Activated T-cell treated with anti-CD3 and anti-CD28 coated beads for 24 hours (primary cell): Measurements from ENCODE around the gene ABHD1.
"Not testable (repeated sequence)": the region's sequence is repeated elsewhere in the genome, so short reads cannot be mapped to it uniquely, and the experiment has no call there.

Experiments
- DNase-seq: peaks from one replicate; pipeline ENCODE4 v3.0.0-alpha.2; 2020; ENCODE audit warnings: low read depth

ABHD1 gene

DNA sequence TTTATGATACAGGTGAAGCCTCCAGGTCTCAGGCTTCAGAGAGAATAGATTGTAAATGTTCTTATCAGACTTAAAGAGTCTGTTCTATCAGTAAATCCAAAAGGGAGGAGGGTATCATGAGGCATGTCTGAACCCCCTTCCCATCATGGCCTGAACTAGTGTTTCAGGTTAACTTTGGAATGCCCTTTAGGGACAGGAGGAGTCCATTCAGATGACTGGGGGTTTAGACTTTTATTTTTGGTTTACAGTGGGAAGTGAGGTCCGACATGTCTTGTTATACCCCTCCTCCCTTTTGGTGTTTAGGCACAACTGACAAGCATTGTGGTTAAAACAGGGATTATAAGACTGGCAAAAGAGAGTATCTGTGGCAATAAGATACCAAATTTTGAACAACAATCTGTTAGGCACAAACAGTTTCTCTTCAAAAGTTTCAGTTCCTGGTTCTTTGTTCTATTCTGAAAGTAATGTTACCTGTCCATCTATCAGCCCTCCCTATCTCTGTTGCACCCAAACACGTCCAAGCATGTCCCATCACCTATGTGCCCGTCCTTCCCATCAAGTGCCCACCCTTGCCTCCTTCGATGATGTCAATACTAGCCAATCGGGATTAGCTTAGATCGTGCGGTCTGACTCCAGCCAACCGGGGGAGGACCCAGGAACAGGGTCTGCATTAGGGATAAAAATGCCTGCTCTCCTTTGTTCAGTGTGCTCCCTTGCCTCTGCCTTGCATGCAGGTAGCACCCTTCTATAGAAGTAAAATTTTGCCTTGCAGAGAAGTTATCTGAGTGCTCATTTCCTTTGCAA lies 41.5 kb downstream of the ABHD1 start:
- DNase-seq: no peak

DNA sequence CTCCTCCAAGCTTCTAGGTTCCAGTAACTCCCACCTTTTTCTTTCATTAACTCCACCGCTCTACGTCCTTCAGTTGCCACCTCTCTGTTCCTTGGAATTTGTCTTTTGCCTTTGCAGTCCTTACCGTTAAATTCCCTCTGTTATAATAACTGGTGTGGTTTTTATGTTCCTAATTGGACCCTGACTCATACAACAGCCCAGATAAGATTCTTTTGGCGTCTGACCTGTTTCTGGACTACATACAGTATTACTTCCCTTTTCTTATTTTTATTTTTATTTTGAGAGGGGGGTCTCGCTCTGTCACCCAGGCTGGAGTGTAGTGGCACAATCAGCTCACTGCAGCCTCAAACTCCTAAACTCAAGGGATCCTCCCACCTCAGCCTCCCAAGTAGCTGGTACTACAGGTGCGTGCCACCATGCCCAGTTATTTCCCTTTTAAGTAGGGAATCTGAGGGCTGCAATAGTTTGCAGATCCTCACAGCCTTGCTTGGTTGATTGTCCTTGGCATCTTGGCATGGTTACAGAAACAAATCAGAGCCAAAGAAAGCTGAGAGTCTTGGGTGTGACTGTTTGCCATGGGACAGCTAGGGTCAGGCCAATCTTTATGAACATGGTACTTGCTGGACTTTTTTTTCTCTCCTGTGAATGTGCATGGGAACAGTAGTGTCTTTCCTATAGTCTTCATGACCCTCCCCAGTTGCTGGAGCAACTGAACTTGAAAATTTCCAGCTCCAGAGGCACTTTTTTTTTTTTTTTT lies 47.1 kb downstream of the ABHD1 start:
- DNase-seq: no peak

- DNase-seq: no peak
These were observed 47.8 kb downstream of the ABHD1 start for GRCh38 chr2:27171351-27171848.

DNA sequence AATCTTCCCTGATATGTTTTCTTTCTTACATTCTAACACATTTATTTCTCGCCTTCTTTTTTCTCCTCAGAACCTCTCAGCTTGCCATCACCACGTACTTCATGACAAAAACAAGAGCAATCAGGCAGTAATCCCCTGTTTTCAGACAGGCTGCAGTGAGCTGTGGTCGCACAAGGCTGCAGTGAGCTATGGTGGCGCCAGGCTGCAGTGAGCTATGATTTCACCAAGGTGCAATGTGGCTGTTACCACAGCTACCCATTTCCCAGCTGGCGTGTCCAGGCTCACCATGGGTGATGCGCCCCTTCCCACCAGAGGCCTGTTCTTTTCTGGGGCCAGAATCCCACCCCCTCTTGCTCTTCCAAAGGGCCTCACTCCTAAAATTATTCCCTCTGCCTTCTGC lies 51.0 kb downstream of the ABHD1 start:
- DNase-seq: no peak

DNA sequence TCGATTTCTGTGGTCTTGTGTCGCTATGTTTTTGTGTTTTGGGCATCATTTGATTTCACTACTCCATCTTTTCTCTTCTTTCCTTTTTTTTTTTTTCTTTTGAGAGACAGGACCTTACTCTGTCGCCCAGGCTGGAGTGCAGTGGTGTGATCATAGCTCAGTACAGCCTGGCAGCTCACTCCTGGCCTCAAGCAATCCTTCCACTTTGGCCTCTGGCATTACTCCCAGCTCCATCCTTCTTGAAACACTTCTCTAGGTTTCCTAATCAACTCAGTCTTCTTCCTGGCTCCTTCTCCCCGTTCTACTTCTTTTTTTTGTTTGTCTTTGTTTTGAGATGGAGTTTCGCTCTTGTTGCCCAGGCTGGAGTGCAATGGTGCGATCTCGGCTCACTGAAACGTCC lies 51.7 kb downstream of the ABHD1 start:
- no peak for DNase-seq

GRCh38 chr2:27175781-27176180 lies 52.2 kb downstream of the ABHD1 start:
- DNase-seq: not testable (repeated sequence)

GRCh38 chr2:27177441-27178351 lies 54.1 kb downstream of the ABHD1 start:
- DNase-seq: no peak

DNA sequence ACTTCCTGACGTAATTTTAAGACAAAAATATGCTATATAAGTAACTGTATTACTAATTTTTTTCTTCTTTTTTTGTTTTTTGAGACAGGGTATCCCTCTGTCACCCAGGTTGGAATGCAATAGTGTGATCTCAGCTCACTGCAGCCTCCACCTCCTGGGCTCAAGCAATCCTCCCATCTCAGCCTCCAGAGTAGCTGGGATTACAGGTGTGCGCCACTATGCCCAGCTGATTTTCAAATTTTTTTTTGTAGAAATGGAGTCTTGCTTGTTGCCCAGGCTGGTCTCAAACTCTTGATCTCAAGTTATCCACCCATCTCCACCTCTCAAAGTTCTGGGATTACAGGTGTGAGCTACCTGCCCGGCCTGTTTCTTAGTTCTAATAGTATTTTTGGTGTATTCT lies 54.9 kb downstream of the ABHD1 start:
- no peak for DNase-seq

- DNase-seq: no peak
These were observed 55.9 kb downstream of the ABHD1 start for GRCh38 chr2:27179344-27180000.
